ENCODE data around the gene DNHD1. TPM values are rescaled to one million over a fixed set of nuclear protein-coding genes. Genes with fewer than 3 reads are reported as not detected.

Gene DNHD1
- total RNA-seq, 1 donor from 2014 or later, result 17.3 TPM

Other genes with a start within 250 kb of the DNHD1 start
- 3.7 to 4.6 TPM (median 3.8 TPM) in 3 replicates for gene CCKBR, start 237.4 kb upstream of the DNHD1 start, total RNA-seq
- 15.3 to 16.4 TPM (median 16.3 TPM) in 3 replicates for gene CAVIN3, start 176.8 kb upstream of the DNHD1 start, total RNA-seq
- gene SMPD1, start 106.8 kb upstream of the DNHD1 start, total RNA-seq, result 24.9 to 27.2 TPM (median 27.1 TPM) in 3 replicates
- gene APBB1, start 78.2 kb upstream of the DNHD1 start, total RNA-seq, result 61.7 to 64.2 TPM (median 62.4 TPM) in 3 replicates
- gene HPX, start 56.3 kb upstream of the DNHD1 start, total RNA-seq, result 5.2 to 9.9 TPM (median 9.5 TPM) in 3 replicates
- 25.9 to 30.3 TPM (median 26.5 TPM) in 3 replicates for gene TRIM3, start 23.3 kb upstream of the DNHD1 start, total RNA-seq
- gene ARFIP2, start 15.9 kb upstream of the DNHD1 start, total RNA-seq, result 72.2 to 73.1 TPM (median 72.3 TPM) in 3 replicates
- 34.0 to 37.2 TPM (median 36.4 TPM) in 3 replicates for gene TIMM10B, start 15.8 kb upstream of the DNHD1 start, total RNA-seq
- 18.6 to 22.5 TPM (median 21.0 TPM) in 3 replicates for gene RRP8, start 106.3 kb downstream of the DNHD1 start, total RNA-seq
- 127 to 144 TPM (median 130 TPM) in 3 replicates for gene ILK, start 106.5 kb downstream of the DNHD1 start, total RNA-seq
- gene TAF10, start 114.9 kb downstream of the DNHD1 start, total RNA-seq, result 112 to 119 TPM (median 115 TPM) in 3 replicates
- 45.8 to 50.1 TPM (median 46.0 TPM) in 3 replicates for gene TPP1, start 122.1 kb downstream of the DNHD1 start, total RNA-seq
- gene DCHS1, start 158.5 kb downstream of the DNHD1 start, total RNA-seq, result 75.9 to 81.2 TPM (median 77.3 TPM) in 3 replicates
- 41.6 to 45.3 TPM (median 42.7 TPM) in 3 replicates for gene MRPL17, start 186.1 kb downstream of the DNHD1 start, total RNA-seq